MM.1S (cell line): ENCODE results near the gene FUT7.

Experiments
- EZH2 ChIP-seq: fragments of 300-600 bp; sonication (generic); optimal IDR thresholded peaks from 2 replicates; pipeline ENCODE3; 2017; ENCODE audit warnings: low read depth, mild to moderate bottlenecking, antibody characterized with exemption, low read length, mixed read lengths
- EZH2phosphoT487 ChIP-seq: fragments of 300-600 bp; sonication (generic); IDR thresholded peaks from 2 replicates; pipeline ENCODE4 v1.6.1; 2018; ENCODE audit warnings: antibody characterized with exemption, low read length
- TF ChIP-seq, protein P1 (sequence below): fragments of 300-600 bp; sonication (generic); IDR thresholded peaks from 2 replicates; pipeline ENCODE4 v1.5.1; 2016; ENCODE audit warnings: antibody characterized with exemption, low read length, mixed read lengths

DNA sequence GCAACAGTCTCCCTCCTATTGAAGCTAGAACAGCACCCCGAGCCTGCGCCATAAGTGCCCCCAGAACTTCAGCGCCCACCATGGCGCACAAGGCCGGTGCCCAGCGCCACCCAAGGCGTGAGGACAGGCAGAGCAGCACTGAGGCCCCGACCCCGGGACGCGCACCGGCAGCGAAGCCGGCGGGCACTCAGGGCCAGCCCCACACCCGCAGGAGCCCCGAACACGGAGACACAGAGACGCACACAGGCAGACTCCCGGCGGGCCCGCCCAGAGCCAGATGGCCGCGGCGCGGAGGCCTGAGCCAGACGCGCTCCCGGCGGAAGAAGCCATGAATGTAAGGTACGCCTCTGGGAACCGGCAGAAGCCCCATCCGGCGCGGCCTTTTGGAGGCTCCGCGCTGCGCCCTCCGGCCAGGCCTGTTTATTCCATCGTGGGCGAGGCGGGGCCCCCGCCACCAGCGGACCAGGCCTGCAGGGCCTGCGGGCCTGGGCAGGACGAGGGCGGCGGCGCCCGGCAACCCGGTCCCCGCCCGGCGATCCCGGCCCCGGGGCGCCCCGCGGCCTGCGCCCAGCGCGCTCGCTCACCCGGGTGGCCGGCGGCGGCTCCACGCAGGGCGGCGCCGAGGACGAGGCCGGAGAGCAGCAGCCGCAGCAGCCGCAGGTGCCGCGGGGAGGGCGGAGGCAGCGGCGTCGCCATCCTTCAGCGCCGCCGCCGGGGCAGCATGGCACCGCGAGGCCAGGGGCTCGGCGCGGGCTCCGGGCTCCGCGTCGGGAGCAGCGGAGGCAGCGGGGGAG is 13.6 kb upstream of the FUT7 start:
- TF ChIP-seq, protein P1, sequence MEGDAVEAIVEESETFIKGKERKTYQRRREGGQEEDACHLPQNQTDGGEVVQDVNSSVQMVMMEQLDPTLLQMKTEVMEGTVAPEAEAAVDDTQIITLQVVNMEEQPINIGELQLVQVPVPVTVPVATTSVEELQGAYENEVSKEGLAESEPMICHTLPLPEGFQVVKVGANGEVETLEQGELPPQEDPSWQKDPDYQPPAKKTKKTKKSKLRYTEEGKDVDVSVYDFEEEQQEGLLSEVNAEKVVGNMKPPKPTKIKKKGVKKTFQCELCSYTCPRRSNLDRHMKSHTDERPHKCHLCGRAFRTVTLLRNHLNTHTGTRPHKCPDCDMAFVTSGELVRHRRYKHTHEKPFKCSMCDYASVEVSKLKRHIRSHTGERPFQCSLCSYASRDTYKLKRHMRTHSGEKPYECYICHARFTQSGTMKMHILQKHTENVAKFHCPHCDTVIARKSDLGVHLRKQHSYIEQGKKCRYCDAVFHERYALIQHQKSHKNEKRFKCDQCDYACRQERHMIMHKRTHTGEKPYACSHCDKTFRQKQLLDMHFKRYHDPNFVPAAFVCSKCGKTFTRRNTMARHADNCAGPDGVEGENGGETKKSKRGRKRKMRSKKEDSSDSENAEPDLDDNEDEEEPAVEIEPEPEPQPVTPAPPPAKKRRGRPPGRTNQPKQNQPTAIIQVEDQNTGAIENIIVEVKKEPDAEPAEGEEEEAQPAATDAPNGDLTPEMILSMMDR, result no peak
- TF ChIP-seq EZH2 (peak; percentile 90), EZH2phosphoT487 (no peak)
